GM18511 (cell line): ENCODE measurements around the gene ATN1.
"Not testable (repeated sequence)": the region's sequence is repeated elsewhere in the genome, so short reads cannot be mapped to it uniquely, and the experiment has no call there.

Experiments used
- ATAC-seq: cut with Tn5 transposase; IDR thresholded peaks from one replicate; pipeline ENCODE4 v1.9.1; 2021; ENCODE audit warnings: mild to moderate bottlenecking, moderate library complexity; ENCODE audit not compliant: unreplicated experiment

Gene ATN1

GRCh38 chr12:6904280-6905276 lies 23.2 kb upstream of the ATN1 start, which contains the start of gene LRRC23:
Gene LRRC23 (plus strand): TSS chr12:6904822. CDS start chr12:6905634, 812 bp downstream.
- peak; percentile 93 for ATAC-seq

- no peak for ATAC-seq
These were observed 22.2 kb upstream of the ATN1 start for GRCh38 chr12:6905414-6906040.

GRCh38 chr12:6908141-6908540 lies 19.6 kb upstream of the ATN1 start:
- not testable (repeated sequence) for ATAC-seq

GRCh38 chr12:6909421-6910145 lies 18.2 kb upstream of the ATN1 start:
- no peak for ATAC-seq

- no peak for ATAC-seq
These were observed 15.4 kb upstream of the ATN1 start for GRCh38 chr12:6912164-6912935.

GRCh38 chr12:6914246-6914946 lies 13.4 kb upstream of the ATN1 start, which contains the start of gene ENO2:
Gene ENO2 (plus strand): TSS chr12:6914580. CDS start chr12:6915833, 1,253 bp downstream.
- peak; percentile 82 for ATAC-seq

GRCh38 chr12:6914947-6915788 lies 12.6 kb upstream of the ATN1 start:
- ATAC-seq = peak; percentile 17

- ATAC-seq = no peak
These were observed 11.9 kb upstream of the ATN1 start for GRCh38 chr12:6915789-6916285.

GRCh38 chr12:6916426-6917200 lies 11.1 kb upstream of the ATN1 start:
- no peak for ATAC-seq

GRCh38 chr12:6917491-6918231 lies 10.1 kb upstream of the ATN1 start:
- ATAC-seq = no peak

- no peak for ATAC-seq
These were observed 8.2 kb upstream of the ATN1 start for GRCh38 chr12:6919588-6919987.

GRCh38 chr12:6921539-6921938 lies 6.2 kb upstream of the ATN1 start:
- ATAC-seq = no peak

- no peak for ATAC-seq
These were observed 5.5 kb upstream of the ATN1 start for GRCh38 chr12:6921996-6922946.

GRCh38 chr12:6923003-6923732 lies 4.6 kb upstream of the ATN1 start:
- ATAC-seq = no peak

GRCh38 chr12:6923851-6924250 lies 3.9 kb upstream of the ATN1 start:
- ATAC-seq = no peak

- no peak for ATAC-seq
These were observed 2.6 kb upstream of the ATN1 start for GRCh38 chr12:6925239-6925539.
